HS-5 (cell line): ENCODE data around the gene WNT5A.
"Not testable (repeated sequence)": the region's sequence is repeated elsewhere in the genome, so short reads cannot be mapped to it uniquely, and the experiment has no call there.

ENCODE experiments used
- DNase-seq: peaks from one replicate; pipeline ENCODE4 v3.0.0-alpha.2; 2012; ENCODE audit warnings: low read depth

WNT5A gene

GRCh38 chr3:55505776-55506175 lies 18.7 kb upstream of the WNT5A start:
- DNase-seq = no peak

- not testable (repeated sequence) for DNase-seq
These were observed 18.0 kb upstream of the WNT5A start for GRCh38 chr3:55505102-55505501.

- DNase-seq = no peak
These were observed 14.8 kb upstream of the WNT5A start for GRCh38 chr3:55501905-55502304.

- DNase-seq = no peak
These were observed 13.6 kb upstream of the WNT5A start for GRCh38 chr3:55500555-55501330.

GRCh38 chr3:55498520-55498919 lies 11.4 kb upstream of the WNT5A start:
- no peak for DNase-seq

GRCh38 chr3:55497250-55497649 lies 10.1 kb upstream of the WNT5A start:
- no peak for DNase-seq

- DNase-seq = no peak
These were observed 7.9 kb upstream of the WNT5A start for GRCh38 chr3:55494976-55495375.

- DNase-seq = no peak
These were observed 5.9 kb upstream of the WNT5A start for GRCh38 chr3:55492976-55493375.

- DNase-seq = peak; percentile 95
These were observed 4.2 kb upstream of the WNT5A start for GRCh38 chr3:55491296-55491816.

GRCh38 chr3:55490276-55490913 lies 3.3 kb upstream of the WNT5A start:
- no peak for DNase-seq

GRCh38 chr3:55489798-55490132 lies 2.7 kb upstream of the WNT5A start:
- DNase-seq = no peak

GRCh38 chr3:55488398-55489055 lies 1.4 kb upstream of the WNT5A start:
- no peak for DNase-seq

GRCh38 chr3:55487381-55488241 lies 505 bp upstream of the WNT5A start:
- no peak for DNase-seq

GRCh38 chr3:55486101-55486856 lies 827 bp downstream of the WNT5A start:
- DNase-seq = no peak

GRCh38 chr3:55484801-55485791 lies 2.0 kb downstream of the WNT5A start:
- peak; percentile 55 for DNase-seq

- no peak for DNase-seq
These were observed 2.9 kb downstream of the WNT5A start for GRCh38 chr3:55484191-55484689.

- no peak for DNase-seq
These were observed 3.7 kb downstream of the WNT5A start for GRCh38 chr3:55483196-55484095.

GRCh38 chr3:55482496-55483195 lies 4.5 kb downstream of the WNT5A start:
- no peak for DNase-seq
